HG02678 (cell line): ENCODE data around the gene SCN8A.

Source experiments
- ATAC-seq: cut with Tn5 transposase; IDR thresholded peaks from one replicate; pipeline ENCODE4 v1.9.1; 2021; ENCODE audit warnings: mild to moderate bottlenecking, moderate library complexity; ENCODE audit not compliant: unreplicated experiment

The SCN8A gene

GRCh38 chr12:51666696-51667095 is 75.7 kb downstream of the SCN8A start:
- no peak for ATAC-seq

DNA sequence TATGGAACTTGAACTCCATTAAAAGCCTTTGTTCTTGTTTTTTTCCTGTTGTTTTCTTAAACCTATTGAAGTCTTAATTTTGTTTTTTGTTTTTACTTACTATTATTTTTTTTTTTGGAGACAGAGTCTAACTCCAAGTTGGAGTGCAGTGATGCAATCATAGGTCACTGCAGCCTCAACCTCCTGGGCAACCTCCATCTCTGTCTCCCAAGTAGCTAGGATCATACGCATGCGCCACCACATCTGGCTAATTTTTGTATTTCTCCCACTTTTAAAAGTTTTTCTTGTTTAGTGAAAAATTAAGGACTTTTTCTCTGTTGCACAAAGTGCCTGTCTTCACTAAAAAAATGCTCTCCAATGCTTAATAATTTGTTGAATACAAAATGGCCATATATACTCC is 76.2 kb downstream of the SCN8A start:
- no peak for ATAC-seq

DNA sequence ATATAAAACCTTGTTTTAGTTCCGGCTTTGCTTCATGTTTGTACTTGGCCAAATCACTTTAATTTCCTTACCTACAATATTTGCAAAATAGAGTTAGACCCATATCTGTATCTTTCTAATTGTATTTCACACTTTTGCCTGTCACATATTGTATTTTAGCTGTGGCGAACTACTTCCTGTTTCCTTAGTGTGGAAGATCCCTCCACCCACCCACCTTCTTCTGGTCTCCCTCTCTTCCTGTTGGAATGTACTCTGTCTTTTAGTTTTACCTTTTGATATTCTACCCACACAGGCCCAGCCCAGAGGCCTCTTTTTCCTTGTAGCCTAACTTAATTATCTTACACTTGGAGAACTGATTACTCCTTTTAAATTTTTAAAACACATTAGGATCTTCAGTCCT is 78.2 kb downstream of the SCN8A start:
- ATAC-seq: no peak

- ATAC-seq: no peak
These were observed 79.0 kb downstream of the SCN8A start for GRCh38 chr12:51669996-51670395.

- ATAC-seq: no peak
These were observed 81.3 kb downstream of the SCN8A start for GRCh38 chr12:51672334-51672733.

GRCh38 chr12:51675071-51675803 is 84.2 kb downstream of the SCN8A start:
- ATAC-seq: no peak

- no peak for ATAC-seq
These were observed 85.8 kb downstream of the SCN8A start for GRCh38 chr12:51676875-51677274.

DNA sequence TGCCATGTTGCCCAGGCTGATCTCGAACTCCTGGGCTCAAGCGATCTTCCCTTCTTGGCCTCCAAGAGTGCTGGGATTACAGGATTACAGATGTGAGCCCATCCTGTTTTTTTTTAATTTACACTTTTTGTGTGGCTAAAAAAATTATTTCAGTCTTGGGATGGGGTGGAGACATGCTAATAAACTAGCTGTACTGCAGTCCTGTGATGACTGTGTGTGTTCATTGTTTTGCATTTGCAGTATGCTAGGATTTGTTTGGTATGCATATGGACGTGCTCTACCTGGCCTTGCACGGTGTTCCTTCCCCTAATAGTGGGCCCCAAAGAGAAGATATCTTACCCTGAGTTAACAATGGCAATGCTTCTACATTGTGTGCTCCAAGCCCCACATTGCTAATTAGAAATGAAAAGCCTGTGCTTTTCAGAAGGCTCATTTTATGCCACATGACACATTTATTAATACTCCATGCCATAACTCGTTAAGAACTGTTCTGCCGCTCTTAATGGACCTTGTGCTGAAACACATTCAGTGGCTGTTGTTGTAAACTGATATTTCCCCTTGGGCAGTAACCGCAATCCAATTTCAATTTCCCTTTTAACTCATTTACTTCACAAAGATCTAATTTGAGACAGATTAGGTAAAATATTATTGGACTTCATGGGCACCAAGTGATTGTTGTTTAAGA is 86.4 kb downstream of the SCN8A start:
- ATAC-seq: no peak

DNA sequence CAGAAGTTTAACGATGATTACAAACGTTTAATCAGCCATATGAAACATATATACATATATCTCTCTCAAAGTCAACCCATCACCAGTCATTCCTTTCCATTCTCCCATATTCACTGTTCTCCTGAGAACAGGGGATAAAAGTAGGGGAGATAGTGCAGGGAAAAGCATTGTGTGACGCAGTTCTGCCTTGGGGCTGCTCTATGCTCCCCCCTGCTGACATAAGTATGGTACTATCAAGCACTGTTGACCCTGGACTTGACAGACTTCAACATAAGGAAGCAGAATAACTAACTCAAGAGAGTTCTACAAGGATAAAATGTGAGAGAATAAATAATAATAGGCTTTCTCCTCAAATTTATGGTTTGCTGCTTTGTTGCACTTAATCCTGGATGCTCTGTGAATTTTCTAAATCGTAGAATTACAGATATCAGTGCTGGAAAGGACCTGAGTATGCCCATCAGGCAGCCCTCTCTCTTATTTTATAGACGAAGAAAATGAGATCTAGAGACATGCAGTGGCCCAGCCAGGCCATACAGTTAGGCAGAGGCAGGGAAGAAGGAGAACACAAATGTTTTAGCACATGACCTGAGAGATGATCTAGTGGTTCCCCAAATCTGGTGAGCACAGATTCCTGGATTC is 87.2 kb downstream of the SCN8A start:
- no peak for ATAC-seq

DNA sequence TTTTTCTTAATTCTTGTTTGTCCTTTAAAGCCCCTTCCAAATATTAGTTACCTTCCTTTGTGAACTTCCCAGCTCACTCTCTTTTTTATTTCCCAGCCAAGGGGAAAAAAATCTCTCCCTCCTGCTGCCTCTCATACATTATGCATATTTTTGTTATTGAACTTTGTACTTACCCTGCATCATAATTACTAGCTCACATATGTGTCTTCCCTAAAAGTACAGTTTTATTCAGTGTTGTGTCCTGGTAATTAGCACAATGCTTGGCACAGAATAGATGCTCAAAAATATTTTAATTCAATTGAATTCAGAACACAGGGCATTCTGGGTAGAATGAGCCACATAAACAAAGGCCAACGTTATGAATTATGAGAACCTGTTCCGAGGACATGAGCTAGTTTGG is 91.9 kb downstream of the SCN8A start:
- no peak for ATAC-seq

GRCh38 chr12:51683763-51684357 is 92.8 kb downstream of the SCN8A start:
- no peak for ATAC-seq

- ATAC-seq: no peak
These were observed 95.7 kb downstream of the SCN8A start for GRCh38 chr12:51686727-51687126.

DNA sequence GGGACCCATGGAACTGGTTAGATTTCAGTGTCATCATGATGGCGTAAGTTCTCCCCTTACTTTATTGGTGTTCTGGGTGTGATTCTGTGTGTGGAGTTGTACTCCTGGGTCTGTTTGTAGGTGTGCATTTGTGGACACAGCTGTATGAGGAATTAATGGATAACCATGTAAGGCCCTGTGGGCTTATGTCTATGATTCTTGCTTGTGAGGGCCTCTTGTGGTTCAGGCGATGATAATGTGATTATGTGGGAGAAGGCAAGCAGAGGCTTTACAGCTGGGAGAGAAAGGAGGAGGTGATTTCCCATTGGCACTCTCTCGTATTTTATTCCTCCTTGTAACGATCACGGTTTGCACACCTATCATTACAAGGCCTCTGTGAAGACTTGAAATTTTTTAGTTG is 96.1 kb downstream of the SCN8A start:
- ATAC-seq: no peak

DNA sequence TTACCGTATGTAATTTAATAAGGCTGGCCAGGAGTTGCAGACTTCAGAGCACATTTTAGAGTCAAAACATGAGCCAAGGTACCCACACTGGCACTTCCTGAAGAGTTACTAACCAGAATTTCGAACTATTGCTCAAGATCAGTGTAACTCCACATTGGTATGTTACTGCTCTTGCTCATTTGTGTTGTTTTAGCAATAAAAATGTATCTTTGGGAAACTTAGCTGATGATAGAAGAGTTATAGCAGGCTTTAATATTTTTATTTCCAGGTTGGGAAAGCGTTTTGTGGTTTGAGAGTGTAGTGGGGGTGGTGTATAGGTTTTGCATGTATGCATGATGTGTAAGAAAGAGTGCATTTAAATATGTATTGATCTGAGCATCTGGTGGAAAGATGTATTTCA is 96.6 kb downstream of the SCN8A start:
- no peak for ATAC-seq

DNA sequence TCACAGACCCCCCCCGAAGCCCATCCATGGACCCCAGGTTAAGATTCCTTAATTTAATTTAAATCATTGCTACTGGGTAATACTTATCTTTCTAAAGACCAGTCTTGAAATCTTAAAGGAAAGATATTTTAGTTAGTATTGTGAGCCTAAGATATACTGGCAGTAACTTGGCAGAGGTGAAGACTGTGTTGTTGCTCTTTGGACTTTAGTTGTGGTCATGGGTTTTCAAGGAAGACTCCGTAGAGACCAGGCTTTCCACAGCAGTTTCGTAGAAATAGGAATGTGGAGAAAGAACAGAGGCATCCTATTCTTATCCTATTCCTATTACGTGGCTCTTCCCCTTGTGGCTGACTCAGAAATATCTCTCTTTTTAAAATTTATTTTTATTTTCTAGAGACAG is 99.0 kb downstream of the SCN8A start:
- ATAC-seq: no peak

DNA sequence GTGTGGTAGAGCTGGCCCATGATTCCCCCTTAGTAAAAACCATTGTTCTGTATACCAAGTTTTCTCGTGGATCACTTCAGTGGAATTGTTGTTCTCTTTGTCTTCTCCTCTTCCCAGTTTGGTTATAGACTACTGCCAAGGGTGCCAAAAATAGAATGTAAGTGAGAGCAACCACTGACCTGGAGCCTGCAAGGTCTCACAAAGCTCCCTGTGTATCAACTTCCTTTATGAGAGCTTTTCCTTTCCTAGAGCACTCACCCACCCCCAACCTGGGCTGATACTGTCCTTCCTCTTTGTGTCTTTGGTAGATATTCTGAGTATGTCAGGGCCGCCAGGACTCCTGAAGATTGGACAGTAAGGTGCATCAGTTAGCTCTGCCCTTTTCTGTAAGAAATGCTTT is 101.0 kb downstream of the SCN8A start:
- ATAC-seq: no peak

DNA sequence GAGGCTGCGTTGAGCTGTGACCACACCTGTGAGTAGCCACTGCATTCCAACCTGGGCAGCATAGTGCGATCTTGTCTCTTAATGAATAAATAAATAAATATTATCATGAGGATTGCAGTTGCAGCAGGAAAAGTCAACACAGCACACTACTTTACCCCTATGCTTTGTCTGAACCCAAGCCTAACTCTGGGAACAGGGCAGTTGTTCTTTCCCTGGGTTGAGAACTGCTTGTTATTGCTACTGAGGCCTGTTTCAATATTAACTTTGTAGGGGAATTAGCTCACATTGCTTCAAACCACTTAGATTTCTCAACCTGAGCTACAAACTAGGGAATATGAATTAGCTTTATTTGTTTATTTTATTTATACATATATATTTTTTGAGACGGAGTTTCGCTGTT is 102.5 kb downstream of the SCN8A start:
- ATAC-seq: no peak

- no peak for ATAC-seq
These were observed 103.1 kb downstream of the SCN8A start for GRCh38 chr12:51694146-51694545.

- no peak for ATAC-seq
These were observed 104.4 kb downstream of the SCN8A start for GRCh38 chr12:51695241-51696010.

- no peak for ATAC-seq
These were observed 108.2 kb downstream of the SCN8A start for GRCh38 chr12:51699219-51699618.

DNA sequence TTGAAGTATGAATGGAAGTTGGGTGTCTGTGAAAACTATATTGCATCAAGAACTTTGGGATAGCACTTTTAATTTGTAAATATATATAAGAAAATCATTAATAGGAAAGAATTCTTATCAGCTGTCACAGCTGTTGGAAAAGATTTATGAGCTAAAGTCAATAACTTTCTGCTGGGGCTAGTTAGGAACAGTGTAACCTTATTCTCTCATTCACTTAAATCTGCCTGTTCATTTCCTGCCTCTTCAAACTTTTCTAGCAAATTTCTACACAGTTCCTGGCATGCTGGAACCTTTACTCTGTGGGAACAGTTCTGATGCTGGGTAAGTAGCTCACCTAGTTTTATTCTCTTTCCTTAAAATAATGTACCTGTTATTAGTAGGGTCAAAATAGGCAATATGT is 109.9 kb downstream of the SCN8A start:
- no peak for ATAC-seq
